ENCODE results near the gene MAB21L3.
"Not testable (repeated sequence)": the region's sequence is repeated elsewhere in the genome, so short reads cannot be mapped to it uniquely, and the experiment has no call there.

MAB21L3 gene

GRCh38 chr1:116138277-116138792 lies 27.1 kb downstream of the MAB21L3 start:
- Histone ChIP-seq H3K36me3 (ENCODE audit: insufficient read depth, low read length) (no peaks in the 10 kb centered on the region), H3K27ac (ENCODE audit: low read depth, low read length) (no peak overlapping the region), H3K27me3 (ENCODE audit: insufficient read depth, low read length) (no peaks in the 10 kb centered on the region), H3K4me3 (ENCODE audit: low read depth, low read length) (no peak overlapping the region), H3K79me2 (ENCODE audit: control insufficient read depth, insufficient read depth, low read length, unreplicated experiment) (no peaks in the 10 kb centered on the region), H2AFZ (ENCODE audit: low read length, unreplicated experiment) (no peak overlapping the region), H3K4me1 (ENCODE audit: control insufficient read depth, insufficient read depth, low read length, unreplicated experiment) (no peaks in the 10 kb centered on the region)

- Histone ChIP-seq H3K27ac (ENCODE audit: low read depth, low read length) (no peak overlapping the region), H3K27me3 (ENCODE audit: insufficient read depth, low read length) (peaks cover 8% of the 10 kb centered on the region; the same call in 1 of the 2 replicates), H2AFZ (ENCODE audit: low read length, unreplicated experiment) (no peak overlapping the region), H3K4me1 (ENCODE audit: control insufficient read depth, insufficient read depth, low read length, unreplicated experiment) (no peaks in the 10 kb centered on the region), H3K79me2 (ENCODE audit: control insufficient read depth, insufficient read depth, low read length, unreplicated experiment) (no peaks in the 10 kb centered on the region), H3K4me3 (ENCODE audit: low read depth, low read length) (no peak overlapping the region), H3K36me3 (ENCODE audit: insufficient read depth, low read length) (no peaks in the 10 kb centered on the region)
Measured at GRCh38 chr1:116139592-116140134, 28.5 kb downstream of the MAB21L3 start.

- Histone ChIP-seq H3K4me1 (ENCODE audit: control insufficient read depth, insufficient read depth, low read length, unreplicated experiment) (no peaks in the 10 kb centered on the region), H3K79me2 (ENCODE audit: control insufficient read depth, insufficient read depth, low read length, unreplicated experiment) (no peaks in the 10 kb centered on the region), H2AFZ (ENCODE audit: low read length, unreplicated experiment) (no peak overlapping the region), H3K36me3 (ENCODE audit: insufficient read depth, low read length) (no peaks in the 10 kb centered on the region), H3K27ac (ENCODE audit: low read depth, low read length) (no peak overlapping the region), H3K4me3 (ENCODE audit: low read depth, low read length) (no peak overlapping the region), H3K27me3 (ENCODE audit: insufficient read depth, low read length) (peaks cover 8% of the 10 kb centered on the region; the same call in 1 of the 2 replicates)
Measured at GRCh38 chr1:116144151-116144550, 33.0 kb downstream of the MAB21L3 start.

GRCh38 chr1:116146447-116147113 lies 35.4 kb downstream of the MAB21L3 start:
- not testable (repeated sequence) for H3K79me2 ChIP-seq (ENCODE audit: control insufficient read depth, insufficient read depth, low read length, unreplicated experiment); H3K4me1 ChIP-seq (ENCODE audit: control insufficient read depth, insufficient read depth, low read length, unreplicated experiment); H3K4me3 ChIP-seq (ENCODE audit: low read depth, low read length); H2AFZ ChIP-seq (ENCODE audit: low read length, unreplicated experiment); H3K27ac ChIP-seq (ENCODE audit: low read depth, low read length); H3K27me3 ChIP-seq (ENCODE audit: insufficient read depth, low read length); H3K36me3 ChIP-seq (ENCODE audit: insufficient read depth, low read length)

GRCh38 chr1:116147114-116147510 lies 35.9 kb downstream of the MAB21L3 start:
- Histone ChIP-seq H3K79me2 (ENCODE audit: control insufficient read depth, insufficient read depth, low read length, unreplicated experiment) (no peaks in the 10 kb centered on the region), H3K4me3 (ENCODE audit: low read depth, low read length) (no peak overlapping the region), H3K4me1 (ENCODE audit: control insufficient read depth, insufficient read depth, low read length, unreplicated experiment) (no peaks in the 10 kb centered on the region), H3K36me3 (ENCODE audit: insufficient read depth, low read length) (no peaks in the 10 kb centered on the region), H2AFZ (ENCODE audit: low read length, unreplicated experiment) (no peak overlapping the region), H3K27me3 (ENCODE audit: insufficient read depth, low read length) (peaks cover 8% of the 10 kb centered on the region; the same call in 1 of the 2 replicates), H3K27ac (ENCODE audit: low read depth, low read length) (no peak overlapping the region)

- Histone ChIP-seq H3K4me1 (ENCODE audit: control insufficient read depth, insufficient read depth, low read length, unreplicated experiment) (no peaks in the 10 kb centered on the region), H3K27ac (ENCODE audit: low read depth, low read length) (no peak overlapping the region), H3K27me3 (ENCODE audit: insufficient read depth, low read length) (peaks cover 8% of the 10 kb centered on the region; the same call in 1 of the 2 replicates), H2AFZ (ENCODE audit: low read length, unreplicated experiment) (no peak overlapping the region), H3K4me3 (ENCODE audit: low read depth, low read length) (no peak overlapping the region), H3K36me3 (ENCODE audit: insufficient read depth, low read length) (no peaks in the 10 kb centered on the region), H3K79me2 (ENCODE audit: control insufficient read depth, insufficient read depth, low read length, unreplicated experiment) (no peaks in the 10 kb centered on the region)
Measured at GRCh38 chr1:116147972-116148371, 36.8 kb downstream of the MAB21L3 start.

- Histone ChIP-seq H3K27me3 (ENCODE audit: insufficient read depth, low read length) (peaks cover 4% of the 10 kb centered on the region; the same call in 1 of the 2 replicates), H3K79me2 (ENCODE audit: control insufficient read depth, insufficient read depth, low read length, unreplicated experiment) (no peaks in the 10 kb centered on the region), H3K36me3 (ENCODE audit: insufficient read depth, low read length) (no peaks in the 10 kb centered on the region), H2AFZ (ENCODE audit: low read length, unreplicated experiment) (no peak overlapping the region), H3K27ac (ENCODE audit: low read depth, low read length) (no peak overlapping the region), H3K4me1 (ENCODE audit: control insufficient read depth, insufficient read depth, low read length, unreplicated experiment) (no peaks in the 10 kb centered on the region), H3K4me3 (ENCODE audit: low read depth, low read length) (no peak overlapping the region)
Measured at GRCh38 chr1:116148967-116149366, 37.8 kb downstream of the MAB21L3 start.

- H3K27me3 ChIP-seq (ENCODE audit: insufficient read depth, low read length), result peaks cover 12% of the 10 kb centered on the region; the same call in 1 of the 2 replicates
- H2AFZ ChIP-seq (ENCODE audit: low read length, unreplicated experiment), result no peak overlapping the region
- H3K79me2 ChIP-seq (ENCODE audit: control insufficient read depth, insufficient read depth, low read length, unreplicated experiment), result no peaks in the 10 kb centered on the region
- no peak overlapping the region for H3K27ac ChIP-seq (ENCODE audit: low read depth, low read length)
- H3K4me3 ChIP-seq (ENCODE audit: low read depth, low read length), result no peak overlapping the region
- H3K4me1 ChIP-seq (ENCODE audit: control insufficient read depth, insufficient read depth, low read length, unreplicated experiment), result no peaks in the 10 kb centered on the region
- H3K36me3 ChIP-seq (ENCODE audit: insufficient read depth, low read length), result no peaks in the 10 kb centered on the region
Measured at GRCh38 chr1:116150368-116150767, 39.2 kb downstream of the MAB21L3 start.

GRCh38 chr1:116151739-116152576 lies 40.8 kb downstream of the MAB21L3 start:
- Histone ChIP-seq H3K27ac (ENCODE audit: low read depth, low read length) (no peak overlapping the region), H3K36me3 (ENCODE audit: insufficient read depth, low read length) (no peaks in the 10 kb centered on the region), H3K79me2 (ENCODE audit: control insufficient read depth, insufficient read depth, low read length, unreplicated experiment) (no peaks in the 10 kb centered on the region)

GRCh38 chr1:116152577-116152943 lies 41.4 kb downstream of the MAB21L3 start:
- Histone ChIP-seq H3K4me1 (ENCODE audit: control insufficient read depth, insufficient read depth, low read length, unreplicated experiment) (no peaks in the 10 kb centered on the region), H3K36me3 (ENCODE audit: insufficient read depth, low read length) (no peaks in the 10 kb centered on the region), H3K27me3 (ENCODE audit: insufficient read depth, low read length) (peaks cover 26% of the 10 kb centered on the region), H3K27ac (ENCODE audit: low read depth, low read length) (no peak overlapping the region), H3K4me3 (ENCODE audit: low read depth, low read length) (peak overlapping the region; percentile 76), H2AFZ (ENCODE audit: low read length, unreplicated experiment) (peak overlapping the region; percentile 89), H3K79me2 (ENCODE audit: control insufficient read depth, insufficient read depth, low read length, unreplicated experiment) (no peaks in the 10 kb centered on the region)

More at GRCh38 chr1:116151739-116152576, 40.8 kb downstream of the MAB21L3 start:
- H3K27me3 ChIP-seq (ENCODE audit: insufficient read depth, low read length), result peaks cover 22% of the 10 kb centered on the region
- H2AFZ ChIP-seq (ENCODE audit: low read length, unreplicated experiment), result peak overlapping the region; percentile 89
- peak overlapping the region; percentile 76 for H3K4me3 ChIP-seq (ENCODE audit: low read depth, low read length)
- no peaks in the 10 kb centered on the region for H3K4me1 ChIP-seq (ENCODE audit: control insufficient read depth, insufficient read depth, low read length, unreplicated experiment)

Measured in ACC112 (cell line).